T47D (cell line): ENCODE results near the gene LRIG3.

Experiments used
- DNase-seq, 2 experiments: peaks; one replicate each; pipeline versions ENCODE4 v3.0.0 to v3.0.0-alpha.2; 2011 to 2012; ENCODE audit warnings: low read depth in 1 of 2, low spot score in 1 of 2
- JUND ChIP-seq: IDR thresholded peaks from 2 replicates; pipeline ENCODE4 v1.6.1; 2012; ENCODE audit warnings: low read depth
- in situ Hi-C: cut with HindIII; loops from 2 replicates; pipeline ENCODE4 v1.10.0; 2016; ENCODE audit warnings: low sequenced_read_pairs, low pct_unique_long_range_greater_than_20kb

LRIG3 gene

GRCh38 chr12:58943079-58943478 lies 22.8 kb upstream of the LRIG3 start:
- DNase-seq: no peak
- TF ChIP-seq JUND: no peak
- in situ Hi-C loops: no loop called here

- TF ChIP-seq JUND: no peak
- no peak for DNase-seq
- in situ Hi-C loops: no loop called here
These were observed 22.0 kb upstream of the LRIG3 start for GRCh38 chr12:58942345-58942744.

- in situ Hi-C loops: no loop called here
- TF ChIP-seq JUND: no peak
- no peak for DNase-seq
These were observed 19.2 kb upstream of the LRIG3 start for GRCh38 chr12:58939399-58940100.

- in situ Hi-C loops: no loop called here
- no peak for DNase-seq
- no peak for TF ChIP-seq JUND
These were observed 18.1 kb upstream of the LRIG3 start for GRCh38 chr12:58938440-58938839.

GRCh38 chr12:58934528-58934927 lies 14.2 kb upstream of the LRIG3 start:
- TF ChIP-seq JUND: no peak
- no peak for DNase-seq
- in situ Hi-C loops: no loop called here

- in situ Hi-C loops: no loop called here
- no peak for TF ChIP-seq JUND
- no peak for DNase-seq
These were observed 12.7 kb upstream of the LRIG3 start for GRCh38 chr12:58932806-58933681.

- TF ChIP-seq JUND: no peak
- DNase-seq: no peak
- in situ Hi-C loops: no loop called here
These were observed 11.2 kb upstream of the LRIG3 start for GRCh38 chr12:58931518-58931917.

- no peak for TF ChIP-seq JUND
- no peak for DNase-seq
- in situ Hi-C loops: no loop called here
These were observed 10.5 kb upstream of the LRIG3 start for GRCh38 chr12:58930770-58931324.

GRCh38 chr12:58927120-58927519 lies 6.8 kb upstream of the LRIG3 start:
- no peak for TF ChIP-seq JUND
- DNase-seq: no peak
- in situ Hi-C loops: no loop called here

- no peak for DNase-seq
- in situ Hi-C loops: no loop called here
- TF ChIP-seq JUND: no peak
These were observed 6.3 kb upstream of the LRIG3 start for GRCh38 chr12:58926586-58926985.

GRCh38 chr12:58925751-58926150 lies 5.4 kb upstream of the LRIG3 start:
- TF ChIP-seq JUND: no peak
- DNase-seq: no peak

GRCh38 chr12:58925111-58925611 lies 4.9 kb upstream of the LRIG3 start:
- in situ Hi-C loops: no loop called here
- no peak for TF ChIP-seq JUND
- no peak for DNase-seq

More at GRCh38 chr12:58925751-58926150, 5.4 kb upstream of the LRIG3 start:
- in situ Hi-C loops: no loop called here

- in situ Hi-C loops: no loop called here
- TF ChIP-seq JUND: no peak
- DNase-seq: no peak
These were observed 4.3 kb upstream of the LRIG3 start for GRCh38 chr12:58924652-58925051.
